ENCODE measurements around the gene TMEM120B.
"Not testable (repeated sequence)": the region's sequence is repeated elsewhere in the genome, so short reads cannot be mapped to it uniquely, and the experiment has no call there.

The TMEM120B gene

GRCh38 chr12:121709064-121709424 is 3.5 kb upstream of the TMEM120B start:
- DNase-seq (ENCODE audit: low read depth in 2 of 2), result not testable (repeated sequence)

GRCh38 chr12:121709478-121709961 is 3.0 kb upstream of the TMEM120B start:
- DNase-seq (ENCODE audit: low read depth in 2 of 2), result no peak

- DNase-seq (ENCODE audit: low read depth in 2 of 2), result no peak
Measured at GRCh38 chr12:121711361-121712189, 977 bp upstream of the TMEM120B start.

- no peak for DNase-seq (ENCODE audit: low read depth in 2 of 2)
Measured at GRCh38 chr12:121712190-121712460, 427 bp upstream of the TMEM120B start.

- DNase-seq (ENCODE audit: low read depth in 2 of 2), result no peak
Measured at GRCh38 chr12:121713257-121713777, 765 bp downstream of the TMEM120B start.

- no peak for DNase-seq (ENCODE audit: low read depth in 2 of 2)
Measured at GRCh38 chr12:121713793-121714192, 1.2 kb downstream of the TMEM120B start.

- DNase-seq (ENCODE audit: low read depth in 2 of 2), result not testable (repeated sequence)
Measured at GRCh38 chr12:121715055-121715454, 2.5 kb downstream of the TMEM120B start.

- no peak for DNase-seq (ENCODE audit: low read depth in 2 of 2)
Measured at GRCh38 chr12:121715862-121716435, 3.4 kb downstream of the TMEM120B start.

- no peak for DNase-seq (ENCODE audit: low read depth in 2 of 2)
Measured at GRCh38 chr12:121717041-121717699, 4.6 kb downstream of the TMEM120B start.

- DNase-seq (ENCODE audit: low read depth in 2 of 2), result no peak
Measured at GRCh38 chr12:121718653-121719239, 6.2 kb downstream of the TMEM120B start.

GRCh38 chr12:121719926-121720414 is 7.4 kb downstream of the TMEM120B start:
- DNase-seq (ENCODE audit: low read depth in 2 of 2), result no peak

GRCh38 chr12:121720762-121721161 is 8.2 kb downstream of the TMEM120B start:
- no peak for DNase-seq (ENCODE audit: low read depth in 2 of 2)

GRCh38 chr12:121722511-121722910 is 10.0 kb downstream of the TMEM120B start:
- no peak for DNase-seq (ENCODE audit: low read depth in 2 of 2)

GRCh38 chr12:121723200-121723599 is 10.6 kb downstream of the TMEM120B start:
- no peak for DNase-seq (ENCODE audit: low read depth in 2 of 2)

GRCh38 chr12:121724925-121725324 is 12.4 kb downstream of the TMEM120B start:
- DNase-seq (ENCODE audit: low read depth in 2 of 2), result no peak

GRCh38 chr12:121725423-121725822 is 12.9 kb downstream of the TMEM120B start:
- no peak for DNase-seq (ENCODE audit: low read depth in 2 of 2)

- no peak for DNase-seq (ENCODE audit: low read depth in 2 of 2)
Measured at GRCh38 chr12:121729021-121729420, 16.5 kb downstream of the TMEM120B start.

GRCh38 chr12:121731473-121731872 is 18.9 kb downstream of the TMEM120B start:
- no peak for DNase-seq (ENCODE audit: low read depth in 2 of 2)

GRCh38 chr12:121733849-121734248 is 21.3 kb downstream of the TMEM120B start:
- no peak for DNase-seq (ENCODE audit: low read depth in 2 of 2)

- no peak for DNase-seq (ENCODE audit: low read depth in 2 of 2)
Measured at GRCh38 chr12:121738340-121738858, 25.8 kb downstream of the TMEM120B start.

GRCh38 chr12:121740847-121741246 is 28.3 kb downstream of the TMEM120B start:
- DNase-seq (ENCODE audit: low read depth in 2 of 2), result no peak

GRCh38 chr12:121741743-121742142 is 29.2 kb downstream of the TMEM120B start:
- no peak for DNase-seq (ENCODE audit: low read depth in 2 of 2)
